K562 treated with DMSO at 1 percent for 4 hours (cell line): ENCODE results near the gene SMOC1. TPM values are rescaled to one million over a fixed set of nuclear protein-coding genes. Genes with fewer than 3 reads are reported as not detected.

Experiments used
- total RNA-seq: library from RNA; unstranded; fragments of 300-600 nt; gene quantifications from 2 replicates; pipeline ENCODE4 v1.2.3, GENCODE V29; 2022; ENCODE audit not compliant: insufficient read depth

Gene SMOC1, protein sequence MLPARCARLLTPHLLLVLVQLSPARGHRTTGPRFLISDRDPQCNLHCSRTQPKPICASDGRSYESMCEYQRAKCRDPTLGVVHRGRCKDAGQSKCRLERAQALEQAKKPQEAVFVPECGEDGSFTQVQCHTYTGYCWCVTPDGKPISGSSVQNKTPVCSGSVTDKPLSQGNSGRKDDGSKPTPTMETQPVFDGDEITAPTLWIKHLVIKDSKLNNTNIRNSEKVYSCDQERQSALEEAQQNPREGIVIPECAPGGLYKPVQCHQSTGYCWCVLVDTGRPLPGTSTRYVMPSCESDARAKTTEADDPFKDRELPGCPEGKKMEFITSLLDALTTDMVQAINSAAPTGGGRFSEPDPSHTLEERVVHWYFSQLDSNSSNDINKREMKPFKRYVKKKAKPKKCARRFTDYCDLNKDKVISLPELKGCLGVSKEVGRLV
- total RNA-seq: not detected in 2 replicates

GRCh38 chr14:69879175-69880043, at the start of gene SMOC1:
TSS of gene SMOC1 (plus strand) at chr14:69879416. CDS start at chr14:69879679, 263 bp downstream.

Other genes with a start within 250 kb of the SMOC1 start
- 120 and 157 TPM in 2 replicates for gene SRSF5, start 112.3 kb upstream of the SMOC1 start, total RNA-seq
- not detected in 2 replicates for gene SLC10A1, start 82.2 kb upstream of the SMOC1 start, total RNA-seq